B cell (primary cell): ENCODE data around the gene IL36G. TPM values are rescaled to one million over a fixed set of nuclear protein-coding genes. Genes with fewer than 3 reads are reported as not detected.

Experiments used
- ATAC-seq: fragments of 200-7000 bp; cut with Tn5 transposase; one replicate; pipeline ENCODE4 v1.10.0; 2021; ENCODE audit warnings: low read depth, mild to moderate bottlenecking, moderate number of reproducible peaks, moderate library complexity
- CTCF ChIA-PET: fragments of 350-600 bp; sonication (Branson Sonifier 250); formaldehyde crosslinking; loops from one replicate; lab custom pipeline; 2021; ENCODE audit warnings: antibody characterized with exemption, inconsistent platforms; lab: Charles Lee
- POLR2A ChIA-PET: fragments of 350-600 bp; sonication (Branson Sonifier 250); formaldehyde crosslinking; loops from one replicate; lab custom pipeline; 2021; ENCODE audit warnings: antibody characterized with exemption; lab: Charles Lee
- DNase-seq: peaks from one replicate; pipeline ENCODE4 v3.0.0; 2013
- H2AFZ ChIP-seq: 2 replicates; pipeline ENCODE4 v1.6.1; 2012; ENCODE audit warnings: mild to moderate bottlenecking, low read depth, low read length; ENCODE audit not compliant: insufficient read depth, poor library complexity, severe bottlenecking
- H3K27ac ChIP-seq, 2 donors: 1 replicate in 1 of 2; 2 replicates in 1 of 2; pipeline ENCODE4 v1.5.1; 2012 to 2013; ENCODE audit warnings: low read length in 2 of 2, mild to moderate bottlenecking in 2 of 2, moderate library complexity in 1 of 2
- H3K27me3 ChIP-seq, 4 experiments: fragments of 200-600 bp in 1 of 4; sonication (generic) in 1 of 4; replicated peaks in 1 of 4; 1 replicate in 2 of 4; 2 replicates in 2 of 4; pipeline versions ENCODE4 v1.6.1 to v1.7.0; 2013 to 2016; ENCODE audit warnings: low read length in 3 of 4, mild to moderate bottlenecking in 2 of 4, mixed read lengths in 1 of 4, moderate library complexity in 1 of 4; ENCODE audit not compliant: insufficient read depth in 4 of 4, control insufficient read depth in 3 of 4; ENCODE audit errors: control extremely low read depth in 1 of 4
- H3K36me3 ChIP-seq, 2 experiments: replicated peaks in 1 of 2; 1 replicate in 1 of 2; 2 replicates in 1 of 2; pipeline versions ENCODE4 v1.6.1 to v1.7.1; 2013; ENCODE audit warnings: low read length in 1 of 2; ENCODE audit not compliant: insufficient read depth in 2 of 2, control insufficient read depth in 1 of 2; ENCODE audit errors: control extremely low read depth in 1 of 2, extremely low read depth in 1 of 2
- H3K4me1 ChIP-seq, 2 donors: fragments of 200-600 bp in 1 of 2; sonication (generic) in 1 of 2; 1 replicate in 1 of 2; 2 replicates in 1 of 2; pipeline versions ENCODE4 v1.5.1 to v1.6.1; 2013 to 2017; ENCODE audit warnings: low read length in 2 of 2; ENCODE audit not compliant: control insufficient read depth in 2 of 2, insufficient read depth in 2 of 2
- H3K4me2 ChIP-seq: replicated peaks from 2 replicates; pipeline ENCODE3; 2012; ENCODE audit warnings: mild to moderate bottlenecking, low read depth, low read length; ENCODE audit not compliant: poor library complexity, severe bottlenecking
- H3K4me3 ChIP-seq, 5 experiments: fragments of 200-600 bp in 1 of 5; sonication (generic) in 1 of 5; 1 replicate in 3 of 5; 2 replicates in 2 of 5; pipeline versions ENCODE4 v1.5.1 to v1.7.0; 2011 to 2016; ENCODE audit warnings: low read length in 4 of 5, mild to moderate bottlenecking in 4 of 5, low read depth in 2 of 5, control low read depth in 1 of 5, moderate library complexity in 1 of 5; ENCODE audit not compliant: insufficient read depth in 1 of 5; ENCODE audit errors: control extremely low read depth in 1 of 5, extremely low read depth in 1 of 5
- H3K79me2 ChIP-seq: fragments of 200-600 bp; sonication (generic); one replicate; pipeline ENCODE4 v1.6.0; 2016; ENCODE audit warnings: low read length; ENCODE audit not compliant: control insufficient read depth, insufficient read depth
- H3K9ac ChIP-seq: fragments of 200-600 bp; sonication (generic); 2 replicates; pipeline ENCODE4 v1.6.1; 2017; ENCODE audit warnings: mild to moderate bottlenecking, low read length, moderate library complexity
- H3K9me3 ChIP-seq, 3 donors: one replicate each; pipeline versions ENCODE4 v1.6.1 to v1.7.1; 2013; ENCODE audit warnings: low read length in 2 of 3; ENCODE audit not compliant: control insufficient read depth in 2 of 3, insufficient read depth in 1 of 3; ENCODE audit errors: control extremely low read depth in 1 of 3
- H4K20me1 ChIP-seq: 2 replicates; pipeline ENCODE4 v1.6.0; 2012; ENCODE audit warnings: mild to moderate bottlenecking, low read length; ENCODE audit not compliant: insufficient read depth, control insufficient read depth, poor library complexity, severe bottlenecking
- H3K27ac Mint-ChIP-seq: one replicate; pipeline ENCODE4 v1.8.0; 2021; ENCODE audit warnings: mixed read lengths
- H3K27me3 Mint-ChIP-seq: one replicate; pipeline ENCODE4 v1.8.0; 2021; ENCODE audit warnings: mixed read lengths
- H3K4me1 Mint-ChIP-seq: one replicate; pipeline ENCODE4 v1.8.0; 2021; ENCODE audit warnings: mixed read lengths
- H3K4me3 Mint-ChIP-seq: one replicate; pipeline ENCODE4 v1.8.0; 2021; ENCODE audit warnings: mixed read lengths
- H3K9me3 Mint-ChIP-seq: one replicate; pipeline ENCODE4 v1.8.0; 2022; ENCODE audit warnings: mixed read lengths; ENCODE audit not compliant: insufficient read depth
- EZH2 ChIP-seq: IDR thresholded peaks from 2 replicates; pipeline ENCODE4 v1.6.1; 2012; ENCODE audit warnings: borderline replicate concordance, low read depth, mild to moderate bottlenecking, moderate library complexity, low read length; ENCODE audit not compliant: insufficient read depth, poor library complexity, severe bottlenecking
- WGBS: methylation state at CpG from one replicate; pipeline ENCODE4 v1.1.5; 2013; ENCODE audit warnings: missing lambda C conversion rate; ENCODE audit not compliant: insufficient coverage; 5-methylcytosine and 5-hydroxymethylcytosine counted together
- intact Hi-C: fragments of 100-400 bp; cut with micrococcal nuclease; formaldehyde crosslinking; loops from one replicate; pipeline ENCODE4 v1.10.0; 2022
- polyA plus RNA-seq: library from polyadenylated mRNA; depleted of rRNA; stranded (reverse); fragments of >200 nt; gene quantifications from 2 replicates; pipeline ENCODE4 v1.2.3, GENCODE V29; 2012
- total RNA-seq, 2 donors: library from RNA; stranded (reverse); fragments of 120-200 nt in 1 of 2; gene quantifications; 1 replicate in 1 of 2; 2 replicates in 1 of 2; pipeline versions ENCODE4 v1.2.3 to v1.2.4, GENCODE V29; 2013 to 2022
- TF ChIP-seq, protein P1 (sequence below): fragments of 200-600 bp; IDR thresholded peaks from one replicate; pipeline ENCODE4 v1.8.0; 2022; ENCODE audit warnings: antibody characterized with exemption, mild to moderate bottlenecking

Gene IL36G
- total and polyA plus RNA-seq, 2 donors (not counting 1 experiment from before 2014, with no cell fraction given) = not detected

DNA sequence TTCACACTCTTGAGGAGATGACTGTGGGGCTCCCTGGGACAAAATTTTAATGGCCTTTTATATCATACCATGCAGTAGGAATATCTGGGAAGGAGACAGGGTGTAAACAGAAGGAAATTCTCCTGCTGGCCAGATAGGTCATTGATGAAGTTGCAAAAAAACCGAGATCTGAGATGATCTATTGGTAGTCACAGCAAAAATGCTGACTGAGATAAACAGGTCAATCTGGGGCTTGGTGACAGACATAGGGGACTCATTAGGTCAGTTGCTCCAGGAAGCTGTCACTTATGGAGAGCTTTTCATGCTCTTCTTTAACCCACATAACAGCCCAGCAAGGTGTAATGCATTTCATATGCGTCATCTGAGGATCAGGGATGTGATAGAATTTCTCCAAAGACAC is 24.9 kb downstream of the IL36G start:
- ATAC-seq (no peak), DNase-seq (no peak)
- H4K20me1 ChIP-seq = no peaks in the 10 kb centered on the region
- peaks cover 1 to 11% (median 6%) of the 10 kb centered on the region in 3 donors for H3K9me3 ChIP-seq
- H3K27me3 Mint-ChIP-seq = peaks cover 45% of the 10 kb centered on the region
- no peaks in the 10 kb centered on the region for H3K4me1 ChIP-seq
- H3K27ac Mint-ChIP-seq = no peak overlapping the region
- no peaks in the 10 kb centered on the region for H3K79me2 ChIP-seq
- H3K4me3 ChIP-seq = no peak overlapping the region
- no peak overlapping the region for H3K4me3 Mint-ChIP-seq
- H3K36me3 ChIP-seq = no peaks in the 10 kb centered on the region
- no peak overlapping the region for H3K27ac ChIP-seq
- H3K4me2 ChIP-seq = no peak overlapping the region
- TF ChIP-seq, protein P1, sequence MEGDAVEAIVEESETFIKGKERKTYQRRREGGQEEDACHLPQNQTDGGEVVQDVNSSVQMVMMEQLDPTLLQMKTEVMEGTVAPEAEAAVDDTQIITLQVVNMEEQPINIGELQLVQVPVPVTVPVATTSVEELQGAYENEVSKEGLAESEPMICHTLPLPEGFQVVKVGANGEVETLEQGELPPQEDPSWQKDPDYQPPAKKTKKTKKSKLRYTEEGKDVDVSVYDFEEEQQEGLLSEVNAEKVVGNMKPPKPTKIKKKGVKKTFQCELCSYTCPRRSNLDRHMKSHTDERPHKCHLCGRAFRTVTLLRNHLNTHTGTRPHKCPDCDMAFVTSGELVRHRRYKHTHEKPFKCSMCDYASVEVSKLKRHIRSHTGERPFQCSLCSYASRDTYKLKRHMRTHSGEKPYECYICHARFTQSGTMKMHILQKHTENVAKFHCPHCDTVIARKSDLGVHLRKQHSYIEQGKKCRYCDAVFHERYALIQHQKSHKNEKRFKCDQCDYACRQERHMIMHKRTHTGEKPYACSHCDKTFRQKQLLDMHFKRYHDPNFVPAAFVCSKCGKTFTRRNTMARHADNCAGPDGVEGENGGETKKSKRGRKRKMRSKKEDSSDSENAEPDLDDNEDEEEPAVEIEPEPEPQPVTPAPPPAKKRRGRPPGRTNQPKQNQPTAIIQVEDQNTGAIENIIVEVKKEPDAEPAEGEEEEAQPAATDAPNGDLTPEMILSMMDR = no peak
- no peak for TF ChIP-seq EZH2
- ChIA-PET CTCF (no interaction called here), POLR2A (no interaction called here)
- peaks cover 0 to 3% (median 0%) of the 10 kb centered on the region in 4 experiments for H3K27me3 ChIP-seq
- intact Hi-C loops = no loop called here
- no peak overlapping the region for H3K9ac ChIP-seq
- H2AFZ ChIP-seq = no peak overlapping the region
- peaks cover 8% of the 10 kb centered on the region for H3K9me3 Mint-ChIP-seq
- no peaks in the 10 kb centered on the region for H3K4me1 Mint-ChIP-seq
- 80% methylated on average over 1 of the region's 2 CpGs for WGBS

DNA sequence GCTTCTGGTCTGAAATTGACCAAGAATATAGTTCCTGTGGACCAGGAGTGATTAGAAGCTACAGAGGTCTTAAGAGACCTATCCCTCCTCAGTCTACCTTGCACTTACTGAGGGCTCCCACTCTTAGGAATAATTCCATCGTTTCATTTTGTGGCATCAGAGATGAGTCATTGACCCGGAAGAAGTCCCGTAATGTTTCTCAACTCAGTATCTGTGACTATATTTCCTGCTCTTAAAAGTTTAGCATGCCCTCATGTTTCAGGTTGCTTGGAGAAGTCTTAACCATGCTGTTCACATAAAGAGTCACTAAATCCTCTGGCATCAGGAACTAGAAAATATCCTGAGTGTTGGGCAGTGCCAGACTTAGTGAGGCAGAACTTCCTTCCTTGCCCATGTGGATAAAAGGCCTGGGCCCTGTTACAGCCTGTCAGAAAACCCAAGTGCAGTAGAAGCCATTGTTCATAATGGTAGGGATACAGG is 27.3 kb downstream of the IL36G start, which contains the start of gene IL36A:
Gene IL36A, plus strand, starts transcription at position 430 of the 480 bp plus-strand sequence. CDS start 413 bp downstream, outside the sequence.
- H3K79me2 ChIP-seq = no peaks in the 10 kb centered on the region
- peaks cover 8% of the 10 kb centered on the region for H3K9me3 Mint-ChIP-seq
- peaks cover 36% of the 10 kb centered on the region for H3K27me3 Mint-ChIP-seq
- CTCF ChIA-PET = no interaction called here
- intact Hi-C loops = no loop called here
- no peak for ATAC-seq
- no peaks in the 10 kb centered on the region for H3K27me3 ChIP-seq
- H3K4me3 Mint-ChIP-seq = no peak within 1 kb of the TSS
- H3K27ac ChIP-seq = no peak within 1 kb of the TSS
- H3K4me1 ChIP-seq = no peaks in the 10 kb centered on the region
- no peaks in the 10 kb centered on the region for H4K20me1 ChIP-seq
- H3K4me2 ChIP-seq = no peak within 1 kb of the TSS
- no peaks in the 10 kb centered on the region for H3K36me3 ChIP-seq
- POLR2A ChIA-PET = no interaction called here
- H2AFZ ChIP-seq = no peak within 1 kb of the TSS
- no peak within 1 kb of the TSS for H3K9ac ChIP-seq
- H3K9me3 ChIP-seq = peaks cover 0 to 8% (median 0%) of the 10 kb centered on the region in 3 donors
- H3K4me1 Mint-ChIP-seq = no peaks in the 10 kb centered on the region
- H3K27ac Mint-ChIP-seq = no peak within 1 kb of the TSS
- TF ChIP-seq, protein P1 = no peak
- TF ChIP-seq EZH2 = no peak
- 89% methylated on average over 3 of the region's 3 CpGs for WGBS
- no peak for DNase-seq
- no peak within 1 kb of the TSS for H3K4me3 ChIP-seq
